Activated T-helper 1 cell treated with anti-CD3 and anti-CD28 coated beads, Interleukin-12 subunit alpha, Interleukin-12 subunit beta, Interleukin-2, Interleukin-4 antibody, amounts not matched to agents 30 ng/mL and 10 ng/mL and 1 ng/mL, durations not matched to agents 14 hours and 24 hours and 36 hours (primary cell): Measurements from ENCODE around the gene BDH1. TPM values are rescaled to one million over a fixed set of nuclear protein-coding genes. Genes with fewer than 3 reads are reported as not detected.

Experiments used
- DNase-seq: peaks from one replicate; pipeline ENCODE4 v3.0.0; 2021; ENCODE audit warnings: low spot score
- H3K27ac Mint-ChIP-seq: one replicate; pipeline ENCODE4 v1.8.0; 2021; ENCODE audit warnings: mild to moderate bottlenecking, mixed read lengths
- H3K27me3 Mint-ChIP-seq: one replicate; pipeline ENCODE4 v1.8.0; 2022; ENCODE audit warnings: mild to moderate bottlenecking, moderate library complexity, mixed read lengths; ENCODE audit not compliant: insufficient read depth
- H3K36me3 Mint-ChIP-seq: one replicate; pipeline ENCODE4 v1.8.0; 2021; ENCODE audit warnings: low read depth, mixed read lengths
- H3K4me1 Mint-ChIP-seq: one replicate; pipeline ENCODE4 v1.8.0; 2021; ENCODE audit warnings: low read depth, mixed read lengths
- H3K4me3 Mint-ChIP-seq: one replicate; pipeline ENCODE4 v1.8.0; 2021; ENCODE audit warnings: mild to moderate bottlenecking, moderate library complexity, mixed read lengths
- H3K9me3 Mint-ChIP-seq: one replicate; pipeline ENCODE4 v1.8.0; 2021; ENCODE audit warnings: mixed read lengths
- intact Hi-C: fragments of 100-400 bp; cut with micrococcal nuclease; formaldehyde crosslinking; loops from one replicate; pipeline ENCODE4 v1.15.1; 2024
- total RNA-seq: library from RNA; stranded (reverse); gene quantifications from 2 replicates; pipeline ENCODE4 v1.2.3, GENCODE V29; 2022

The BDH1 gene
- total RNA-seq, 1 donor from 2014 or later, result 120 TPM

DNA sequence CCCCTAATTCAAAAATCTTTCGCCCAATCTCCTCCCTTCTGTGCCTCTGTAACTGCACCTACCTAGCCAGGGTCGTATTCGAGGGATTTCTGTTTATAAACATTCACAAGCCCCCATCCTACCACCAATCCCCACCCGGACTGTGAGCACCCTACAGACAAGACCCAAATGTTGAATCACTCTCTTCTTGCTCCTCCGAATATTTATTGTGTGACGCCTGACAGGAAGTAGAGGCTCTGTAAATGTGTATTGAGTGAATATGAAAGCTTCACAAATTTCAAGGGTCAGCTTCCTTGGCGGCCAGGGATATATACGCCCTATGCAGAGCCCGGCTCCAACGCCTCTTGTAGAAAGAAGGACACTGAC is 1.6 kb downstream of the BDH1 start:
- Mint-ChIP-seq H3K27ac (peak overlapping the region; percentile 97), H3K4me1 (peaks cover 39% of the 10 kb centered on the region), H3K9me3 (no peaks in the 10 kb centered on the region), H3K27me3 (peaks cover 4% of the 10 kb centered on the region), H3K36me3 (peaks cover 17% of the 10 kb centered on the region), H3K4me3 (peak overlapping the region; percentile 93)
- intact Hi-C loops, result loop anchor here (1.0 to 2.0 kb wide), 6 partner anchors 73 to 687 kb away; partner anchors contain the start of genes RUBCN and SENP5
- DNase-seq, result no peak

GRCh38 chr3:197552198-197552597 is 3.6 kb downstream of the BDH1 start:
- DNase-seq, result no peak
- H3K4me1 Mint-ChIP-seq, result peaks cover 34% of the 10 kb centered on the region

DNA sequence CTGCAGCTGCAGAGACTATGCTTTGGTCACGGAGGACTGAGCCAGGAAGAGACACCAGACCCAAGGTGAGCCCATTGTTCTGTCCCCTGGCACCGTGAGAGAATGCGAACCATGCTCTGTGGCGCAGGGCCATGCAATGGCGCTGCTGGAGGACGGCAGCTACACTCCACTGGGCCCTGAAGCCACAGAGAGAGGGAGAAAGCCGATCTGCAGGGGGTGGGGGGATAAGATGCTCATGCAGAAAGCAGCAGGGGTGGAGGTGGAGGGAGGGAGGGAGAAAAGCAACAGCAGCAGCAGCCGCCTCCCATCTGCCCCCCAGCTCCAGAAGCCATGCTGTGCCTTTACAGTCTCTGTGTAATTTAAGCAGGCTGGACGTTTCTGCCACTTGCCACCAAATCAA is 5.3 kb downstream of the BDH1 start:
- no peaks in the 10 kb centered on the region for H3K9me3 Mint-ChIP-seq
- no peak overlapping the region for H3K27ac Mint-ChIP-seq
- intact Hi-C loops, result no loop called here

More at GRCh38 chr3:197552198-197552597, 3.6 kb downstream of the BDH1 start:
- H3K27me3 Mint-ChIP-seq, result no peaks in the 10 kb centered on the region
- H3K27ac Mint-ChIP-seq, result no peak overlapping the region
- H3K4me3 Mint-ChIP-seq, result no peak overlapping the region
- intact Hi-C loops, result no loop called here
- H3K36me3 Mint-ChIP-seq, result peaks cover 18% of the 10 kb centered on the region
- H3K9me3 Mint-ChIP-seq, result no peaks in the 10 kb centered on the region

GRCh38 chr3:197549261-197549885 is 6.4 kb downstream of the BDH1 start:
- intact Hi-C loops, result no loop called here
- Mint-ChIP-seq H3K27ac (no peak overlapping the region), H3K9me3 (no peaks in the 10 kb centered on the region), H3K4me1 (peaks cover 27% of the 10 kb centered on the region), H3K4me3 (no peak overlapping the region), H3K36me3 (peaks cover 27% of the 10 kb centered on the region), H3K27me3 (no peaks in the 10 kb centered on the region)
- no peak for DNase-seq

More for the DNA sequence above, 5.3 kb downstream of the BDH1 start:
- H3K27me3 Mint-ChIP-seq, result no peaks in the 10 kb centered on the region
- H3K36me3 Mint-ChIP-seq, result peaks cover 20% of the 10 kb centered on the region
- H3K4me1 Mint-ChIP-seq, result peaks cover 29% of the 10 kb centered on the region
- no peak for DNase-seq
- H3K4me3 Mint-ChIP-seq, result no peak overlapping the region

GRCh38 chr3:197547306-197548011 is 8.3 kb downstream of the BDH1 start:
- H3K9me3 Mint-ChIP-seq, result no peaks in the 10 kb centered on the region
- DNase-seq, result no peak
- no peak overlapping the region for H3K4me3 Mint-ChIP-seq
- H3K27ac Mint-ChIP-seq, result peak overlapping the region; percentile 45
- intact Hi-C loops, result no loop called here
- H3K36me3 Mint-ChIP-seq, result peaks cover 29% of the 10 kb centered on the region
- H3K27me3 Mint-ChIP-seq, result no peaks in the 10 kb centered on the region
- peaks cover 15% of the 10 kb centered on the region for H3K4me1 Mint-ChIP-seq

DNA sequence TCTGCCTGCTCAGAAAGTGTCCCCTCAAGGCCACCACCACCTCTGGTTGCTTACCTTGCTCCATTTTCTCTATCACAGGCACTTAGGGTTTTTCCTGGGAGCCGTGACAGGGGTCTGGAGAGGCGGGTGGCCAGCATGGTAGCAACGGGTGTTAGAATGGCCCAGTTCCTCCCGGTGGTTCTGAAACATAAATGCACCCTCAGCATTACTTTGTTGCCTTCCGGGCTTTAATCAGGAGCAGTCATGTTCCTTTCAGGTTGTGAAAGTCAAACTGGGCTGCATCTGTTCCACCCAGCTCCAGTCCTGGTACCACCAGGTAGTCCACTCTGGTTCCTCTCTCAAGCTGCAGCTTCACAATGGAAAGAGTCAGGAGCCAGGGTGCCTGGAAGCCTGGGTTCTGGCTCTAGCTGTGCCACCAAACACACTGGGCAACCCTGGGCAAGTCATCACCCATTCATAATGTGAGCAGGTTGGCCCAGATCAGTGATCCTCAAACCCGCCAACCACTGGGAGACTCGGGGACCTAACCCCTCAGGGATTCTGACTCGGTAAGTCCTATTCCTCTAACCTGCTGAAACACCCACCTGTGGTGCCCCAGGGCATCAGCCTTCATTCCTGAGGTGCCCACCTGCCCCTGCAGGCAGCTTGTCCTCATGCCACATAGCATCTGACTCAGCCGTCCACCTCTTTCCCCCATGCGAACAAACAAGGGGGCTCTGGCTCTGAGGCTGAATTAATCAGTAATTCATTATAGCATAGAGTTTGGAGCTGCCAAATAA is 9.3 kb downstream of the BDH1 start:
- Mint-ChIP-seq H3K27ac (no peak overlapping the region), H3K27me3 (no peaks in the 10 kb centered on the region), H3K9me3 (no peaks in the 10 kb centered on the region), H3K4me3 (no peak overlapping the region), H3K4me1 (peaks cover 6% of the 10 kb centered on the region), H3K36me3 (peaks cover 20% of the 10 kb centered on the region)
- no peak for DNase-seq
- intact Hi-C loops, result no loop called here

DNA sequence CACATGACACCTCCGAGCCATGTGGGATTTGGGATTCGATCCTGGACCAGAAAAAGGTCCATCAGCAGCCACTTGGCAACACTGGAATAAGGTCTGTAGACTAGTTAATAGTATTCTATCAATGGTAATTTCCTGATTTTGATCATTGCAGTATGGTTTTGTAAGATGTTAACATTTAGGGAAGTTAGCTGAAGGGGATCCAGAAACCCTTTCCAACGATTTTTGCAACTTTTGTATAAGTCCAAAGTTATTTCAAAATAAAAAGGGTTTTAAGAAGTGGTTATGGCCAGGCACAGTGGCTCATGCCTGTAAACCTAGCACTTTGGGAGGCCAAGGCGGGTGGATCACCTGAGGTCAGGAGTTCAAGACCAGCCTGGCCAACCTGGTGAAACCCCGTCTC is 10.2 kb downstream of the BDH1 start:
- no peak for DNase-seq
- H3K9me3 Mint-ChIP-seq, result no peaks in the 10 kb centered on the region

DNA sequence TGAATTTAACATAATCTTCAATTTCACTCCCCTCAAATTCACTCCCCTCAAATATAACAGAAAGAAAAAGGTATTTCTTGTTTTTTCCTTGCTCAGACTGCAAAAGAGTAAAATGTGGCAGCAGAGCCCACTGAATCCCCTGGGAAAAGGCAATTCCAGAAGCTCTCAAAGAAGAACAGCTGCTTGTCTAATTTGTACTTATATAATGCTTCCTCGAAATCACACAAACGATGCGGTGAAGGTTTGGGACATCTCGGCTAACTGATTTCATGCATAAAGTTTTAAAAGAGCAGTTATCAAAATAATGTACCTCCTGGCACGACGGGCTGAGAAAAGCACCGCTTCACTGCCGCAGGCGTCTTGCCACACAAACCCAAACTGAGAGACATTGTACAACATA is 10.7 kb downstream of the BDH1 start:
- intact Hi-C loops, result no loop called here
- Mint-ChIP-seq H3K27ac (no peak overlapping the region), H3K27me3 (no peaks in the 10 kb centered on the region), H3K9me3 (no peaks in the 10 kb centered on the region), H3K4me1 (no peaks in the 10 kb centered on the region), H3K4me3 (no peak overlapping the region), H3K36me3 (peaks cover 28% of the 10 kb centered on the region)
- no peak for DNase-seq

More for the DNA sequence above, 10.2 kb downstream of the BDH1 start:
- Mint-ChIP-seq H3K4me1 (no peaks in the 10 kb centered on the region), H3K27me3 (no peaks in the 10 kb centered on the region), H3K4me3 (no peak overlapping the region), H3K27ac (no peak overlapping the region), H3K36me3 (peaks cover 26% of the 10 kb centered on the region)
- intact Hi-C loops, result no loop called here

- Mint-ChIP-seq H3K4me3 (no peak overlapping the region), H3K9me3 (no peaks in the 10 kb centered on the region), H3K27me3 (no peaks in the 10 kb centered on the region), H3K27ac (no peak overlapping the region), H3K4me1 (peaks cover 6% of the 10 kb centered on the region), H3K36me3 (peaks cover 37% of the 10 kb centered on the region)
- DNase-seq, result no peak
- intact Hi-C loops, result no loop called here
Measured at GRCh38 chr3:197542741-197543454, 12.9 kb downstream of the BDH1 start.

GRCh38 chr3:197541756-197542539 is 13.8 kb downstream of the BDH1 start:
- Mint-ChIP-seq H3K36me3 (peaks cover 38% of the 10 kb centered on the region), H3K27me3 (no peaks in the 10 kb centered on the region), H3K27ac (no peak overlapping the region), H3K4me3 (no peak overlapping the region), H3K9me3 (no peaks in the 10 kb centered on the region), H3K4me1 (peaks cover 6% of the 10 kb centered on the region)
- intact Hi-C loops, result no loop called here
- DNase-seq, result no peak

DNA sequence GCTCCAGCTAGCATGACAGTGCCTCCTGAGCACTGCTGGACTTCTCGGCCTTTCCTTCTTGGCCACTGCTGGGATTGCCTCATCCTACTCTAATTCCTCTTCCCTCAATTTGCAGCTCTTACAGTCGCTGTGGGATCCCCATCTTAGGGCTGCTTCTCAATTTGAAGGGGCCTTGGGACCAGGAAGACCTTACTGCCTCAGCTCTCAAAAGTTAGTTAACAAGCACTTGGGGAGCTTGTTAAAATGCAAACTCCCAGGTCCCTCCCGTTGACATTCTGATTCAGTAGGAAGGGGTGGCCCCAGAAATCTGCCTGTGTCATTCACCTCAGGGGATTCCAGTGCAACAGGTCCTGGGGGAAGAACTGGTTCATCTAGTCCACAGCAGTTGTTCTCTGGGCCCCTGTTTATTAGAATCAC is 14.8 kb downstream of the BDH1 start:
- intact Hi-C loops, result no loop called here
- Mint-ChIP-seq H3K27me3 (no peaks in the 10 kb centered on the region), H3K9me3 (no peaks in the 10 kb centered on the region), H3K4me3 (no peak overlapping the region), H3K27ac (no peak overlapping the region), H3K36me3 (peaks cover 42% of the 10 kb centered on the region), H3K4me1 (peaks cover 6% of the 10 kb centered on the region)
- DNase-seq, result no peak

DNA sequence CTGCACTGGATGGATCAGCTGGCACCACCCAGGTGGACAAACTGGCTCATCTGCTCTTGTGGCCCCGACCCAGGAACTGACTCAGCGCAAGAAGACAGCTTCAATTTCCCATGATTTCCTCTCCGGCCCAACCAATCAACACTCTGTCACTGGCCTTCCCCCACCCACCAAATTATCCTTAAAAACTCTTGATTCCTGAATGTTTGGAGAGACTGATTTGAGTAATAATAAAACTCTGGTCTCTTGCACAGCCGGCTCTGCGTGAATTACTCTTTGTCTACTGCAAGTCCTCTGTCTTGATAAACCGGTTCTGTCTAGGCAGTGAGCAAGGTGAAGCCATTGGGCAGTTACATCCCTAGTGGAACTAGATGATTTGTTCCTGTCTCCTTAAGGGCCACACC is 16.1 kb downstream of the BDH1 start:
- Mint-ChIP-seq H3K4me1 (peaks cover 6% of the 10 kb centered on the region), H3K36me3 (peaks cover 42% of the 10 kb centered on the region), H3K9me3 (no peaks in the 10 kb centered on the region), H3K27me3 (no peaks in the 10 kb centered on the region), H3K27ac (no peak overlapping the region), H3K4me3 (no peak overlapping the region)
- intact Hi-C loops, result no loop called here
- DNase-seq, result no peak
